ENCODE results near the gene OCA2. TPM values are rescaled to one million over a fixed set of nuclear protein-coding genes. Genes with fewer than 3 reads are reported as not detected.

Gene OCA2
- total and polyA plus RNA-seq, 2 of the 13 experiments (the other 11 are each of a cell fraction or from before 2014, with no cell fraction given) = 0.02 to 0.05 TPM

DNA sequence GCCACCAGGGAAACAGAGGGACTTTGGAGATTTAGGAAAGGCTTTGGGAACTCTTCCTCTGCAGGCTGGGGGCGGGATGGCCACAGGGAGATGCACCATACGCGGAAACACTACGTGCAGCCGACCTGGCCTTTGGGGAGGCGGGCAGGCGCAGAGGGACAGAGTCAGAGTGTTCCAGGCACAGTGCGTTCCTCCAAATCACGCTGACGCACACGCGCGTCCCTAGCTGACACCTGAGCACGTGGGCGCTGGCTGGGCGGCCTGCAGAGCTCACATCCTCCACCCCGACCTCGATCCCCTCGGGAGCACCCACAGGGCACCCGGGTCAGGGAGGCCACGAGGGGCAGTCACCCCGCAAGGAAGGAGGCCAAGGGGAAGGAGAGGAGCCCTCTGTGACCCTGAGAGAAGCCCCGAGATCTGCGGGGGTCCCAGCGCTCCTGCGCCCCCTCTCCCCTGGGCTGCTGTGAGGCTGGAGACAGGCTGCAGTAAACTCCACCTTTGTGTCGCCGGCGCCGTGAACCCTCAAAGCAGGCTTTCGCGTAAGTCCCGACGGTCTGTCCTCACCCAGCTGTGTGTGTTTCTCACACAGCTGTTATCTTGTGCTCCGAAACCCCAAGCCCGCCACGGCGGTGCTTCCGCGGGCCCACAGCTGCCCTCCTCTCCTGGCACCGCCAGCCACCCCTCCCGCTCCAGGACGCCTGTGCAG is 196.3 kb downstream of the OCA2 start:
- Histone ChIP-seq H3K79me2 (ENCODE audit: insufficient read depth, low read length) (no peaks in the 10 kb centered on the region), H3K4me2 (ENCODE audit: low read depth, low read length) (no peak overlapping the region), H3K27me3 (ENCODE audit: control insufficient read depth in 1 of 2, insufficient read depth in 2 of 2, low read length in 2 of 2) (peaks cover 2 to 10% of the 10 kb centered on the region in 2 experiments; a peak in 2 of 5 replicates), H3K27ac (ENCODE audit: extremely low read length, insufficient read depth, low read length) (no peak overlapping the region), H3K9me3 (ENCODE audit: low read length) (no peaks in the 10 kb centered on the region), H3K4me3 (replicated peaks in 1 of 3; ENCODE audit: insufficient read depth in 1 of 3, low read depth in 2 of 3, low read length in 3 of 3) (no peak overlapping the region), H3K36me3 (replicated peaks in 1 of 2; ENCODE audit: control insufficient read depth in 1 of 2, insufficient read depth in 2 of 2, low read length in 2 of 2) (no peaks in the 10 kb centered on the region), H4K20me1 (ENCODE audit: insufficient read depth, low read length) (no peaks in the 10 kb centered on the region), H2AFZ (ENCODE audit: low read length) (no peak overlapping the region), H3K9ac (ENCODE audit: insufficient read depth, low read depth, low read length) (no peak overlapping the region), H3K4me1 (ENCODE audit: insufficient read depth, low read length) (no peaks in the 10 kb centered on the region)
- ChIA-PET POLR2A (no interaction called here), CTCF (ENCODE audit: low intra/inter-chr PET ratio, low total read pairs) (no interaction called here)
- no TSS peak for BruUV-seq (replicated peaks)
- 26% methylated on average over 25 of the region's 43 CpGs for WGBS (ENCODE audit: low lambda C conversion rate)
- DNase-seq (ENCODE audit: low spot score) (no peak), ATAC-seq (no peak), FAIRE-seq (no peak)
- in situ Hi-C loops (cut with HindIII; ENCODE audit: extremely low pct_ligation_motif_present, low pct_unique_long_range_greater_than_20kb) = no loop called here
- intact Hi-C loops (cut with micrococcal nuclease; ENCODE audit: unreplicated experiment) = no loop called here
- TF ChIP-seq, protein P1, sequence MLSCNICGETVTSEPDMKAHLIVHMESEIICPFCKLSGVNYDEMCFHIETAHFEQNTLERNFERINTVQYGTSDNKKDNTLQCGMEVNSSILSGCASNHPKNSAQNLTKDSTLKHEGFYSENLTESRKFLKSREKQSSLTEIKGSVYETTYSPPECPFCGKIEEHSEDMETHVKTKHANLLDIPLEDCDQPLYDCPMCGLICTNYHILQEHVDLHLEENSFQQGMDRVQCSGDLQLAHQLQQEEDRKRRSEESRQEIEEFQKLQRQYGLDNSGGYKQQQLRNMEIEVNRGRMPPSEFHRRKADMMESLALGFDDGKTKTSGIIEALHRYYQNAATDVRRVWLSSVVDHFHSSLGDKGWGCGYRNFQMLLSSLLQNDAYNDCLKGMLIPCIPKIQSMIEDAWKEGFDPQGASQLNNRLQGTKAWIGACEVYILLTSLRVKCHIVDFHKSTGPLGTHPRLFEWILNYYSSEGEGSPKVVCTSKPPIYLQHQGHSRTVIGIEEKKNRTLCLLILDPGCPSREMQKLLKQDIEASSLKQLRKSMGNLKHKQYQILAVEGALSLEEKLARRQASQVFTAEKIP (CRISPR knock-in tag; IDR thresholded peaks at IDR 0.05; ENCODE audit: borderline replicate concordance) = no peak
- no peak for TF ChIP-seq HDAC6 (IDR thresholded peaks at IDR 0.05; ENCODE audit: low read depth, low read length)
- no peak for TF ChIP-seq ZBTB7B (CRISPR knock-in tag; IDR thresholded peaks at IDR 0.05)
- no peak for TF ChIP-seq ZKSCAN1 (IDR thresholded peaks at IDR 0.05; ENCODE audit: low read length)
- no peak for TF ChIP-seq JUN (CRISPR knock-in tag; IDR thresholded peaks at IDR 0.05)
- TF ChIP-seq, protein P2, sequence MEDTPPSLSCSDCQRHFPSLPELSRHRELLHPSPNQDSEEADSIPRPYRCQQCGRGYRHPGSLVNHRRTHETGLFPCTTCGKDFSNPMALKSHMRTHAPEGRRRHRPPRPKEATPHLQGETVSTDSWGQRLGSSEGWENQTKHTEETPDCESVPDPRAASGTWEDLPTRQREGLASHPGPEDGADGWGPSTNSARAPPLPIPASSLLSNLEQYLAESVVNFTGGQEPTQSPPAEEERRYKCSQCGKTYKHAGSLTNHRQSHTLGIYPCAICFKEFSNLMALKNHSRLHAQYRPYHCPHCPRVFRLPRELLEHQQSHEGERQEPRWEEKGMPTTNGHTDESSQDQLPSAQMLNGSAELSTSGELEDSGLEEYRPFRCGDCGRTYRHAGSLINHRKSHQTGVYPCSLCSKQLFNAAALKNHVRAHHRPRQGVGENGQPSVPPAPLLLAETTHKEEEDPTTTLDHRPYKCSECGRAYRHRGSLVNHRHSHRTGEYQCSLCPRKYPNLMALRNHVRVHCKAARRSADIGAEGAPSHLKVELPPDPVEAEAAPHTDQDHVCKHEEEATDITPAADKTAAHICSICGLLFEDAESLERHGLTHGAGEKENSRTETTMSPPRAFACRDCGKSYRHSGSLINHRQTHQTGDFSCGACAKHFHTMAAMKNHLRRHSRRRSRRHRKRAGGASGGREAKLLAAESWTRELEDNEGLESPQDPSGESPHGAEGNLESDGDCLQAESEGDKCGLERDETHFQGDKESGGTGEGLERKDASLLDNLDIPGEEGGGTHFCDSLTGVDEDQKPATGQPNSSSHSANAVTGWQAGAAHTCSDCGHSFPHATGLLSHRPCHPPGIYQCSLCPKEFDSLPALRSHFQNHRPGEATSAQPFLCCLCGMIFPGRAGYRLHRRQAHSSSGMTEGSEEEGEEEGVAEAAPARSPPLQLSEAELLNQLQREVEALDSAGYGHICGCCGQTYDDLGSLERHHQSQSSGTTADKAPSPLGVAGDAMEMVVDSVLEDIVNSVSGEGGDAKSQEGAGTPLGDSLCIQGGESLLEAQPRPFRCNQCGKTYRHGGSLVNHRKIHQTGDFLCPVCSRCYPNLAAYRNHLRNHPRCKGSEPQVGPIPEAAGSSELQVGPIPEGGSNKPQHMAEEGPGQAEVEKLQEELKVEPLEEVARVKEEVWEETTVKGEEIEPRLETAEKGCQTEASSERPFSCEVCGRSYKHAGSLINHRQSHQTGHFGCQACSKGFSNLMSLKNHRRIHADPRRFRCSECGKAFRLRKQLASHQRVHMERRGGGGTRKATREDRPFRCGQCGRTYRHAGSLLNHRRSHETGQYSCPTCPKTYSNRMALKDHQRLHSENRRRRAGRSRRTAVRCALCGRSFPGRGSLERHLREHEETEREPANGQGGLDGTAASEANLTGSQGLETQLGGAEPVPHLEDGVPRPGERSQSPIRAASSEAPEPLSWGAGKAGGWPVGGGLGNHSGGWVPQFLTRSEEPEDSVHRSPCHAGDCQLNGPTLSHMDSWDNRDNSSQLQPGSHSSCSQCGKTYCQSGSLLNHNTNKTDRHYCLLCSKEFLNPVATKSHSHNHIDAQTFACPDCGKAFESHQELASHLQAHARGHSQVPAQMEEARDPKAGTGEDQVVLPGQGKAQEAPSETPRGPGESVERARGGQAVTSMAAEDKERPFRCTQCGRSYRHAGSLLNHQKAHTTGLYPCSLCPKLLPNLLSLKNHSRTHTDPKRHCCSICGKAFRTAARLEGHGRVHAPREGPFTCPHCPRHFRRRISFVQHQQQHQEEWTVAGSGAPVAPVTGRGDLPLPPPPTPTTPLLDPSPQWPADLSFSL (CRISPR knock-in tag; IDR thresholded peaks at IDR 0.05) = no peak
- TF ChIP-seq, protein P3, sequence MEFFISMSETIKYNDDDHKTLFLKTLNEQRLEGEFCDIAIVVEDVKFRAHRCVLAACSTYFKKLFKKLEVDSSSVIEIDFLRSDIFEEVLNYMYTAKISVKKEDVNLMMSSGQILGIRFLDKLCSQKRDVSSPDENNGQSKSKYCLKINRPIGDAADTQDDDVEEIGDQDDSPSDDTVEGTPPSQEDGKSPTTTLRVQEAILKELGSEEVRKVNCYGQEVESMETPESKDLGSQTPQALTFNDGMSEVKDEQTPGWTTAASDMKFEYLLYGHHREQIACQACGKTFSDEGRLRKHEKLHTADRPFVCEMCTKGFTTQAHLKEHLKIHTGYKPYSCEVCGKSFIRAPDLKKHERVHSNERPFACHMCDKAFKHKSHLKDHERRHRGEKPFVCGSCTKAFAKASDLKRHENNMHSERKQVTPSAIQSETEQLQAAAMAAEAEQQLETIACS (CRISPR knock-in tag; IDR thresholded peaks at IDR 0.05) = no peak
- TF ChIP-seq ZNF292 (CRISPR knock-in tag; IDR thresholded peaks at IDR 0.05; ENCODE audit: borderline replicate concordance, low read depth) = no peak
- TF ChIP-seq, protein P4, sequence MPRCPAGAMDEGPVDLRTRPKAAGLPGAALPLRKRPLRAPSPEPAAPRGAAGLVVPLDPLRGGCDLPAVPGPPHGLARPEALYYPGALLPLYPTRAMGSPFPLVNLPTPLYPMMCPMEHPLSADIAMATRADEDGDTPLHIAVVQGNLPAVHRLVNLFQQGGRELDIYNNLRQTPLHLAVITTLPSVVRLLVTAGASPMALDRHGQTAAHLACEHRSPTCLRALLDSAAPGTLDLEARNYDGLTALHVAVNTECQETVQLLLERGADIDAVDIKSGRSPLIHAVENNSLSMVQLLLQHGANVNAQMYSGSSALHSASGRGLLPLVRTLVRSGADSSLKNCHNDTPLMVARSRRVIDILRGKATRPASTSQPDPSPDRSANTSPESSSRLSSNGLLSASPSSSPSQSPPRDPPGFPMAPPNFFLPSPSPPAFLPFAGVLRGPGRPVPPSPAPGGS (CRISPR knock-in tag; IDR thresholded peaks at IDR 0.05) = no peak
- TF ChIP-seq MZF1 (CRISPR knock-in tag; IDR thresholded peaks at IDR 0.05; ENCODE audit: borderline replicate concordance) = no peak
- no peak for TF ChIP-seq CBFB (CRISPR knock-in tag; IDR thresholded peaks at IDR 0.05)

All from HepG2 (cell line).